Measurements from ENCODE around the gene CHST3. TPM values are rescaled to one million over a fixed set of nuclear protein-coding genes. Genes with fewer than 3 reads are reported as not detected.
"Not testable (repeated sequence)": the region's sequence is repeated elsewhere in the genome, so short reads cannot be mapped to it uniquely, and the experiment has no call there.

Gene CHST3
- total RNA-seq, 1 donor from 2014 or later: 12.9 TPM

DNA sequence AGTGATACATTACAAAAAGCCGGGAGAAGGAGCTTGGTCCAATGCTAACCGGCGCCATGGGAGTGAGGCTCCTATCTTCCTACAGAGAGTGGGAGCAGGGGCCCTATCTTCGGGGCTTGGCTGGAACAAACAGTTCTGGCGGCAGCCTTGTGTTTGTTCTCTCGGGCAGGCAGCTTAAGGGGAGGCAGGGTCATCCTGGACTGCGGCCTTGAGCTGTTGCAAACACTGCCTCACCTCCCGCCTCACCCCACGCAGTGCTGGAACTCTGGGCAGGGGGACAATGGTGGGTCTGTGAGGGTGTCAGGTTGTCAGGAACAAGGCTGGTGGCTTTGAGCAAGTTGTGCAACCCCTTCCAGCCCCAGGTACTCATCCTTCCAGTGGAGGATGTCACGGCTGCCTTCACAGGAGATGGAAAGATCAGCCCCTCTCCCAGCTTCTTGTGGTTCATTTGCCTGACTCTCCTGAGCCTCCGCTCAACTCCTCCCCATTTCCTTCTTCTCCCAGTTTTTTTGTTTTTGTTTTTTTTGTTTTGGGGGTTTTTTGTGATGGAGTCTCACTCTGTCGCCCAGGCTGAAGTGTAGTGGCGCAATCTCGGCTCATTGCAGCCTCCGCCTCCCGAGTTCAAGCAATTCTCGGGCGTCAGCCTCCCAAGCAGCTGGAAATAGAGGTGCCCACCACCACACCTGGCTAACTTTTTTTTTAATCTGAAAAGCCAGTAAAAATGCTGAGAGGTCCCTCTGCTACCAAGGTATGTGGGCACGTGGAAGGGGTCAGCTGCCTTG, 66.8 kb downstream of the CHST3 start:
- Mint-ChIP-seq H3K36me3 (ENCODE audit: insufficient read depth) (no peaks in the 10 kb centered on the region), H3K27me3 (no peaks in the 10 kb centered on the region), H3K4me3 (ENCODE audit: low read depth) (no peak overlapping the region), H3K9me3 (ENCODE audit: low read depth) (no peaks in the 10 kb centered on the region), H3K4me1 (ENCODE audit: low read depth) (peaks cover 34% of the 10 kb centered on the region), H3K27ac (peak overlapping the region; percentile 91)
- DNase-seq (ENCODE audit: low spot score, unreplicated experiment): peak; percentile 26
- TF ChIP-seq, protein P1, sequence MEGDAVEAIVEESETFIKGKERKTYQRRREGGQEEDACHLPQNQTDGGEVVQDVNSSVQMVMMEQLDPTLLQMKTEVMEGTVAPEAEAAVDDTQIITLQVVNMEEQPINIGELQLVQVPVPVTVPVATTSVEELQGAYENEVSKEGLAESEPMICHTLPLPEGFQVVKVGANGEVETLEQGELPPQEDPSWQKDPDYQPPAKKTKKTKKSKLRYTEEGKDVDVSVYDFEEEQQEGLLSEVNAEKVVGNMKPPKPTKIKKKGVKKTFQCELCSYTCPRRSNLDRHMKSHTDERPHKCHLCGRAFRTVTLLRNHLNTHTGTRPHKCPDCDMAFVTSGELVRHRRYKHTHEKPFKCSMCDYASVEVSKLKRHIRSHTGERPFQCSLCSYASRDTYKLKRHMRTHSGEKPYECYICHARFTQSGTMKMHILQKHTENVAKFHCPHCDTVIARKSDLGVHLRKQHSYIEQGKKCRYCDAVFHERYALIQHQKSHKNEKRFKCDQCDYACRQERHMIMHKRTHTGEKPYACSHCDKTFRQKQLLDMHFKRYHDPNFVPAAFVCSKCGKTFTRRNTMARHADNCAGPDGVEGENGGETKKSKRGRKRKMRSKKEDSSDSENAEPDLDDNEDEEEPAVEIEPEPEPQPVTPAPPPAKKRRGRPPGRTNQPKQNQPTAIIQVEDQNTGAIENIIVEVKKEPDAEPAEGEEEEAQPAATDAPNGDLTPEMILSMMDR (IDR thresholded peaks at IDR 0.05; ENCODE audit: unreplicated experiment): no peak

DNA sequence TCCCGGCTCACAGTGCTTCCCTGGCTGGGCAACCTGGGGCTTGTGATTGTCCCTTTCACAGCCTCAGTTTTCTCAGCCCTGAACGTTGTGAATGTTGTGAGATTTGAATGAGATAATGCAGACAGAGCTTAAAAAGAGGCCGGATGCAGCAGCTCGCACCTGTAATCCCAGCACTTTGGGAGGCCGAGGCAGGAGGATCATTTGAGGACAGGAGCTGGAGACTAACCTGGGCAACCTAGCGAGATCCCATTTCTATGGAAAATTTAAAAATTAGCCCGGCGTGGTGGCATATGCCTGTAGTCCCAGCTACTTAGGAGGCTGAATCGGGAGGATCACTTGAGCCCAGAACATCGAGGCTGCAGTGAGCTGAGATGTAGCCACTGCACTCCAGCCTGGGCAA, 67.5 kb downstream of the CHST3 start:
- DNase-seq (ENCODE audit: low spot score, unreplicated experiment): no peak
- Mint-ChIP-seq H3K27ac (no peak overlapping the region), H3K4me1 (ENCODE audit: low read depth) (peaks cover 31% of the 10 kb centered on the region), H3K27me3 (no peaks in the 10 kb centered on the region), H3K36me3 (ENCODE audit: insufficient read depth) (no peaks in the 10 kb centered on the region), H3K9me3 (ENCODE audit: low read depth) (no peaks in the 10 kb centered on the region), H3K4me3 (ENCODE audit: low read depth) (no peak overlapping the region)
- TF ChIP-seq, protein P1 (IDR thresholded peaks at IDR 0.05; ENCODE audit: unreplicated experiment): no peak

DNA sequence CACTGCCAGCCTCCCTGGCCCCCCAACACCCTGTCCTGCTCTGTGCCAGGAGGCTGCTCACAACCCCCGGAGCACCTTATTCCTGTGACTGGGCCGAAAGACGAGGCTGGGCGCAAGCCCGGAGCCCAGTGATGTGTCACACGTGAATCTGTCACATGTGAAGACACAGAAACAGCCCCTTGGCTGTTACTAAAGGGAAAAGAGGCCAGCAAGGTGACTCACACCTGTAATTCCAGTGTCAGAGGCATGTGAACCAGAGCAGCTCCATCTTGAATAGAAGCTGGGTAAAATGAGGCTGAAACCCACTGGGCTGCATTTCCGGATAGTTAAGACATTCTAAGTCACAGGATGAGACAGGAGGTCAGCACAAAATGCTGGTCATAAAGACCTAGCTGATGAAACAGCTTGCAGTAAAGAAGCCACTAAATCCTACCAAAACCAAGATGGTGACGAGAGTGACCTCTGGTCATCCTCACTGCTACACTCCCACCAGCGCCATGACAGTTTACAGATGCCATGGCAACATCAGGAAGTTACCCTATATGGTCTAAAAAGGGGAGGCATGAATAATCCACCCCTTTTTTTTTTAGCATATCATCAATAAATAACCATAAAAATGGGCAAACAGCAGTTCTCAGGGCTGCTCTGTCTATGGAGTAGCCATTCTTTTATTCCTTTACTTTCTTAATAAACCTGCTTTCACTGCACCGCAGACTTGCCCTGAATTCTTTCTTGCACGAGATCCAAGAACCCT, 68.4 kb downstream of the CHST3 start:
- H3K36me3 Mint-ChIP-seq (ENCODE audit: insufficient read depth); H3K9me3 Mint-ChIP-seq (ENCODE audit: low read depth); DNase-seq (ENCODE audit: low spot score, unreplicated experiment); H3K27me3 Mint-ChIP-seq; H3K4me3 Mint-ChIP-seq (ENCODE audit: low read depth): not testable (repeated sequence)
- Mint-ChIP-seq H3K4me1 (ENCODE audit: low read depth) (peaks cover 33% of the 10 kb centered on the region), H3K27ac (peak overlapping the region; percentile 64)

DNA sequence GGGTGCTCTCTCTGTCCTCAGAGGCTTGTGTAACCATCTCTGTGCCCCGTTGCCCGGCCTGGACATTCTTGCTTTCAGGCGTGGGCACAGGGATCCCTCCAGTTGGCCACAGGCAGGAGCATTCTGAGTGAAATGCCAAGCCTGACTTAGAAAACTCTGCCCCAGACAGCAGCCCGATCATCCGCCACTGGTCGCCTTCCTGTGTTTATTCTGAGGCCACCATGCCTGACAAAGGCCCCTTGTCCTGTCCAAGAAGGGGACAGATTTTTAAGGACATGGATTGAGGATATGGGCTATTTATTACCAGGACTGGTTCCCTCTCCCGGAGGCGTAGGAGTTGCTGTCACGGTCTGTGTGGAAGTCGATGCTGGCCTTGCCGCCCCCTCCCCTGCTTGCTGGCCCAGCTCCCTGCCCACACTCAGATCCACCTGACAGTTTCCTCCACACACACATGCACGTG, 69.9 kb downstream of the CHST3 start:
- peaks cover 43% of the 10 kb centered on the region for H3K4me1 Mint-ChIP-seq (ENCODE audit: low read depth)
- H3K27ac Mint-ChIP-seq: peak overlapping the region; percentile 66
- H3K27me3 Mint-ChIP-seq: no peaks in the 10 kb centered on the region
- no peak overlapping the region for H3K4me3 Mint-ChIP-seq (ENCODE audit: low read depth)
- H3K9me3 Mint-ChIP-seq (ENCODE audit: low read depth): no peaks in the 10 kb centered on the region
- no peaks in the 10 kb centered on the region for H3K36me3 Mint-ChIP-seq (ENCODE audit: insufficient read depth)
- DNase-seq (ENCODE audit: low spot score, unreplicated experiment): no peak
- TF ChIP-seq, protein P1 (IDR thresholded peaks at IDR 0.05; ENCODE audit: unreplicated experiment): no peak

DNA sequence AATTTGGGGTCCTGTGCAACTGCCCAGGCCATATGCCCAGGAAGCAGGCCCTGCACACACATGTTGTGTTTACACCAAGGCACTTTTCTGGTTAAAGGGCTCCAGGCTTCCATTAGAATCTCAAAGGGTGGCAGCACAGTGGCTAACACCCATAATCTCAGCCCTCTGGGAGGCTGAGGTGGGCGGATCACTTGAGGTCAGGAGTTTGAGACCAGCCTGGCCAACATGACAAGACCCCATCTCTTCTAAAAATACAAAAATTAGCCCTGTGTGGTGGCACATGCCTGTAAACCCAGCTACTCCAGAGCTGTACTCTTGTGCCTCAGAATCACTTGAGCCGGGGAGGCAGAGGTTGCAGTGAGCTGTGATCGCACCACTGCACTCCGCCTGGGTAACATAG, 70.6 kb downstream of the CHST3 start:
- Mint-ChIP-seq H3K4me3 (ENCODE audit: low read depth) (no peak overlapping the region), H3K4me1 (ENCODE audit: low read depth) (peaks cover 45% of the 10 kb centered on the region), H3K27me3 (no peaks in the 10 kb centered on the region), H3K36me3 (ENCODE audit: insufficient read depth) (no peaks in the 10 kb centered on the region), H3K9me3 (ENCODE audit: low read depth) (no peaks in the 10 kb centered on the region), H3K27ac (no peak overlapping the region)
- no peak for DNase-seq (ENCODE audit: low spot score, unreplicated experiment)
- TF ChIP-seq, protein P1 (IDR thresholded peaks at IDR 0.05; ENCODE audit: unreplicated experiment): no peak

Measured in progenitor cell of endocrine pancreas (in vitro differentiated cells).